Heart left ventricle (tissue), 13 donors: Measurements from ENCODE around the gene RABGAP1.

Experiments
- CTCF ChIP-seq, 12 donors: fragments of 200-600 bp; sonication (generic) in 4 of 12; IDR thresholded peaks; one replicate each; pipeline versions ENCODE4 v1.5.0 to v1.8.0; 2018 to 2022; ENCODE audit warnings: antibody characterized with exemption in 12 of 12, mild to moderate bottlenecking in 5 of 12
- POLR2A ChIP-seq, 2 donors: fragments of 450-650 bp; IDR thresholded peaks; one replicate each; pipeline ENCODE4 v1.6.1; 2017; ENCODE audit warnings: antibody characterized with exemption in 2 of 2, mild to moderate bottlenecking in 2 of 2, moderate library complexity in 2 of 2
- donor health status: ischemic (EF 13 %, LVEDD 7.1; RV severe dilation, severe dysfunction).
- donor health status: DM: no; HTN: yes; CAD: no.
- donor health status: DM: no; HTN: no; CAD: no.
- donor health status: ischemic (EF 25% LVEDD 6.9; RV normal size, moderate dysfunction).
- donor health status: ischemic (EF 25% LVEDD 5.7; RV mildly dilated, moderate dysfunction).
- donor health status: ischemic (EF 35%, LVEDD 5.7; RV mildly dilated, moderate dysfunction).
- donor health status: nonischemic (EF 11% LVEDD 7.7; RV severe dilation, severe dysfunction).
- donor health status: DM: yes; HTN: yes; CAD: no.
- donor health status: PGD.
- donor health status: ischemic (EF 29% LVEDD 5.4; RV normal size, mild dysfunction).
- donor health status: nonischemic (EF 23%, LVEDD 6.1; RV moderate dilation, normal function).

- TF ChIP-seq CTCF (IDR thresholded peaks at IDR 0.05) (no peak), POLR2A (IDR thresholded peaks at IDR 0.05) (no peak)
These were observed 157.3 kb downstream of the RABGAP1 start for GRCh38 chr9:123098096-123098459.
